A549 (cell line): Measurements from ENCODE around the gene BID. TPM values are rescaled to one million over a fixed set of nuclear protein-coding genes. Genes with fewer than 3 reads are reported as not detected.

Experiments used
- ATAC-seq, 2 experiments: fragments of 200-7000 bp in 1 of 2; fragments of >200 bp in 1 of 2; cut with Nextera tagmentation in 1 of 2; cut with Tn5 transposase in 1 of 2; 3 replicates each; pipeline versions ENCODE4 v1.8.0 to v1.9.1; 2018 to 2020; ENCODE audit warnings: mild to moderate bottlenecking in 1 of 2, moderate library complexity in 1 of 2
- CTCF ChIA-PET: fragments of 300-600 bp; sonication (Branson Sonifier 250); formaldehyde crosslinking; extraction: SDS; loops from one replicate; lab custom pipeline; 2021; ENCODE audit warnings: antibody characterized with exemption, inconsistent platforms; lab: Yijun Ruan, JAX
- POLR2A ChIA-PET: fragments of 350-600 bp; formaldehyde crosslinking; extraction: SDS; loops from one replicate; lab custom pipeline; 2021; ENCODE audit warnings: antibody characterized with exemption, inconsistent platforms; lab: Yijun Ruan, JAX
- DNase-seq, 2 experiments: peaks; one replicate each; pipeline versions ENCODE4 v3.0.0 to v3.0.0-alpha.2; 2011 to 2016; ENCODE audit warnings: low read depth in 1 of 2, low spot score in 1 of 2
- FAIRE-seq: peaks from 2 replicates; lab custom pipeline; 2011; peaks lifted over from hg19 to GRCh38; lab: Jason Lieb, UNC
- H3K27ac ChIP-seq, 2 experiments: fragments of >200 bp; sonication (Bioruptor Twin); formaldehyde crosslinking; 3 replicates each; pipeline ENCODE4 v1.5.1; 2016 to 2017
- H3K4me1 ChIP-seq: fragments of >200 bp; sonication (Bioruptor Twin); formaldehyde crosslinking; 3 replicates; pipeline ENCODE4 v1.6.1; 2016
- H3K4me2 ChIP-seq: fragments of >200 bp; sonication (Bioruptor Twin); formaldehyde crosslinking; 3 replicates; pipeline ENCODE4 v1.6.1; 2016
- H3K4me3 ChIP-seq: fragments of >200 bp; sonication (Bioruptor Twin); formaldehyde crosslinking; 3 replicates; pipeline ENCODE4 v1.5.1; 2016
- H3K9me3 ChIP-seq: fragments of >200 bp; sonication (Bioruptor Twin); formaldehyde crosslinking; 3 replicates; pipeline ENCODE4 v1.6.1; 2016
- CBX2 ChIP-seq: fragments of 200-600 bp; sonication (generic); IDR thresholded peaks from 2 replicates; pipeline ENCODE4 v1.6.1; 2016; ENCODE audit warnings: low read depth, mild to moderate bottlenecking, borderline replicate concordance
- ELK1 ChIP-seq: fragments of 150-350 bp; IDR thresholded peaks from 2 replicates; pipeline ENCODE4 v1.6.1; 2014; ENCODE audit warnings: low read depth, mild to moderate bottlenecking, low read length
- EP300 ChIP-seq, 2 experiments: fragments of >200 bp; sonication (Bioruptor Twin); formaldehyde crosslinking; IDR thresholded peaks; 2 replicates in 1 of 2; 3 replicates in 1 of 2; pipeline ENCODE4 v1.6.1; 2016 to 2017
- FOSB ChIP-seq: fragments of 250-450 bp; sonication (Bioruptor Pico); IDR thresholded peaks from 2 replicates; pipeline ENCODE4 v1.5.0; 2020; ENCODE audit warnings: mild to moderate bottlenecking, moderate library complexity
- FOSL2 ChIP-seq, 2 experiments: fragments of 450-650 bp in 1 of 2; fragments of >200 bp in 1 of 2; sonication (Bioruptor Twin) in 1 of 2; formaldehyde crosslinking; IDR thresholded peaks; 2 replicates each; pipeline versions ENCODE4 v1.5.0 to v1.6.1; 2016 to 2020; ENCODE audit warnings: mild to moderate bottlenecking in 1 of 2, moderate library complexity in 1 of 2
- GATA3 ChIP-seq: IDR thresholded peaks from 2 replicates; pipeline ENCODE4 v1.6.1; 2012; ENCODE audit warnings: borderline replicate concordance
- HES2 ChIP-seq: fragments of >200 bp; sonication (Bioruptor Twin); formaldehyde crosslinking; IDR thresholded peaks from 2 replicates; pipeline ENCODE4 v1.6.1; 2016
- HOXB5 ChIP-seq: fragments of 250-450 bp; sonication (Bioruptor Pico); IDR thresholded peaks from 2 replicates; pipeline ENCODE4 v1.5.0; 2020; ENCODE audit warnings: mild to moderate bottlenecking, moderate library complexity
- KDM1A ChIP-seq: fragments of 200-600 bp; sonication (generic); IDR thresholded peaks from 2 replicates; pipeline ENCODE4 v1.6.1; 2016; ENCODE audit warnings: low read depth, mild to moderate bottlenecking
- KDM5A ChIP-seq: fragments of 200-600 bp; sonication (generic); IDR thresholded peaks from 2 replicates; pipeline ENCODE4 v1.6.1; 2016; ENCODE audit warnings: antibody characterized with exemption, mild to moderate bottlenecking
- MAFK ChIP-seq: fragments of 450-650 bp; IDR thresholded peaks from 2 replicates; pipeline ENCODE4 v1.6.1; 2014; ENCODE audit not compliant: partially characterized antibody
- POLR2A ChIP-seq: IDR thresholded peaks from 2 replicates; pipeline ENCODE4 v1.6.1; 2012; ENCODE audit warnings: mild to moderate bottlenecking, low read length
- POLR2AphosphoS2 ChIP-seq: conservative IDR thresholded peaks from 2 replicates; pipeline ENCODE4 v1.6.1; 2012; ENCODE audit warnings: low read length, improper control_type of control experiment, inconsistent platforms
- REST ChIP-seq: fragments of 200-600 bp; sonication (generic); IDR thresholded peaks from 2 replicates; pipeline ENCODE4 v1.6.1; 2016; ENCODE audit warnings: antibody characterized with exemption, mild to moderate bottlenecking, moderate library complexity
- RFX5 ChIP-seq: fragments of 450-650 bp; IDR thresholded peaks from 2 replicates; pipeline ENCODE4 v1.7.1; 2014; ENCODE audit warnings: antibody characterized with exemption, mild to moderate bottlenecking, moderate library complexity
- RNF2 ChIP-seq: fragments of 200-600 bp; sonication (generic); IDR thresholded peaks from 2 replicates; pipeline ENCODE4 v1.6.1; 2016; ENCODE audit warnings: low read depth, mild to moderate bottlenecking, antibody characterized with exemption, moderate library complexity, borderline replicate concordance
- SREBF2 ChIP-seq: fragments of 450-650 bp; IDR thresholded peaks from 2 replicates; pipeline ENCODE4 v1.6.1; 2014; ENCODE audit warnings: mild to moderate bottlenecking, moderate library complexity
- ZC3H11A ChIP-seq: fragments of 450-650 bp; IDR thresholded peaks from 2 replicates; pipeline ENCODE4 v1.6.1; 2014; ENCODE audit warnings: antibody characterized with exemption, mild to moderate bottlenecking
- ZSCAN20 ChIP-seq: fragments of 250-450 bp; sonication (Bioruptor Pico); IDR thresholded peaks from 2 replicates; pipeline ENCODE4 v1.8.0; 2022; ENCODE audit warnings: mild to moderate bottlenecking, moderate library complexity
- WGBS: methylation state at CpG from one replicate; pipeline ENCODE4 v1.1.6; 2017; ENCODE audit errors: missing lambda C conversion rate; 5-methylcytosine and 5-hydroxymethylcytosine counted together
- polyA plus RNA-seq, 4 experiments: library from polyadenylated mRNA; depleted of rRNA in 3 of 4; stranded (reverse); fragments of >200 nt; fragmentation: RNase III in 1 of 4; extraction: RNeasy Plus Mini Kit Qiagen cat#74134 plus additional on column Dnase treatment in 1 of 4; gene quantifications; 2 replicates in 3 of 4; 3 replicates in 1 of 4; pipeline ENCODE4 v1.2.3, GENCODE V29; 2011 to 2017

The BID gene
- polyA plus RNA-seq, 2 of the 4 experiments (the other 2 are of a cell fraction): 50.8 to 56.6 TPM

- ChIA-PET POLR2A (interaction anchor here (0.6 kb wide), 1 partner anchor 122 kb away, joined by 3 read pairs; no protein-coding TSS in a partner anchor), CTCF (interaction anchor here (0.6 to 5.3 kb wide), 30 partner anchors 7 to 342 kb away, joined by 3 to 80 read pairs (median 5); partner anchors contain the start of genes BCL2L13, BID and PEX26)
- Histone ChIP-seq H3K27ac (no peak overlapping the region), H3K9me3 (no peaks in the 10 kb centered on the region), H3K4me3 (no peak overlapping the region), H3K4me1 (no peaks in the 10 kb centered on the region), H3K4me2 (no peak overlapping the region)
- DNase-seq (no peak), ATAC-seq (peak; percentile 47 to 52; a peak in 4 of 6 replicates), FAIRE-seq (no peak)
- TF ChIP-seq SREBF2: no peak
- no peak for TF ChIP-seq GATA3
- TF ChIP-seq FOSL2 (IDR thresholded peaks at IDR 0.05): no peak
- no peak for TF ChIP-seq FOSL2 (CRISPR knock-in tag; IDR thresholded peaks at IDR 0.05)
- no peak for TF ChIP-seq POLR2A
- TF ChIP-seq ZC3H11A: no peak
- no peak for TF ChIP-seq KDM5A
- no peak for TF ChIP-seq EP300 (IDR thresholded peaks at IDR 0.05)
- TF ChIP-seq POLR2AphosphoS2: no peak
- no peak for TF ChIP-seq RNF2
- no peak for TF ChIP-seq HES2
- TF ChIP-seq MAFK: no peak
- TF ChIP-seq REST: no peak
- TF ChIP-seq CBX2: no peak
- TF ChIP-seq FOSB (CRISPR knock-in tag): no peak
- 77% methylated on average over 13 of the region's 18 CpGs for WGBS
Measured at GRCh38 chr22:17741866-17742526, 32.3 kb downstream of the BID start.

- no peak overlapping the region for H3K4me3 ChIP-seq
- ATAC-seq: no peak
- DNase-seq: no peak
- no peaks in the 10 kb centered on the region for H3K9me3 ChIP-seq
- TF ChIP-seq RFX5 (no peak), FOSL2 (IDR thresholded peaks at IDR 0.05) (no peak), FOSL2 (CRISPR knock-in tag; IDR thresholded peaks at IDR 0.05) (no peak), ZSCAN20 (CRISPR knock-in tag) (no peak), KDM1A (no peak), ELK1 (no peak), HOXB5 (CRISPR knock-in tag) (no peak)
- TF ChIP-seq, all 56 proteins: peak for 0
- ChIA-PET CTCF (interaction anchor here (0.7 to 1.5 kb wide), 4 partner anchors 13 to 337 kb away, joined by 3 read pairs; no protein-coding TSS in a partner anchor), POLR2A (no interaction called here)
- H3K27ac ChIP-seq: no peak overlapping the region
- FAIRE-seq: no peak
- 95% methylated on average over 20 of the region's 36 CpGs for WGBS
- H3K4me2 ChIP-seq: no peak overlapping the region
- H3K4me1 ChIP-seq: no peaks in the 10 kb centered on the region
Measured at GRCh38 chr22:17739196-17739975, 34.9 kb downstream of the BID start.
